HG02852 (cell line): ENCODE data around the gene NOL9.

Source experiments
- ATAC-seq: cut with Tn5 transposase; IDR thresholded peaks from one replicate; pipeline ENCODE4 v1.9.1; 2021; ENCODE audit warnings: mild to moderate bottlenecking, moderate library complexity; ENCODE audit not compliant: unreplicated experiment

NOL9 gene

DNA sequence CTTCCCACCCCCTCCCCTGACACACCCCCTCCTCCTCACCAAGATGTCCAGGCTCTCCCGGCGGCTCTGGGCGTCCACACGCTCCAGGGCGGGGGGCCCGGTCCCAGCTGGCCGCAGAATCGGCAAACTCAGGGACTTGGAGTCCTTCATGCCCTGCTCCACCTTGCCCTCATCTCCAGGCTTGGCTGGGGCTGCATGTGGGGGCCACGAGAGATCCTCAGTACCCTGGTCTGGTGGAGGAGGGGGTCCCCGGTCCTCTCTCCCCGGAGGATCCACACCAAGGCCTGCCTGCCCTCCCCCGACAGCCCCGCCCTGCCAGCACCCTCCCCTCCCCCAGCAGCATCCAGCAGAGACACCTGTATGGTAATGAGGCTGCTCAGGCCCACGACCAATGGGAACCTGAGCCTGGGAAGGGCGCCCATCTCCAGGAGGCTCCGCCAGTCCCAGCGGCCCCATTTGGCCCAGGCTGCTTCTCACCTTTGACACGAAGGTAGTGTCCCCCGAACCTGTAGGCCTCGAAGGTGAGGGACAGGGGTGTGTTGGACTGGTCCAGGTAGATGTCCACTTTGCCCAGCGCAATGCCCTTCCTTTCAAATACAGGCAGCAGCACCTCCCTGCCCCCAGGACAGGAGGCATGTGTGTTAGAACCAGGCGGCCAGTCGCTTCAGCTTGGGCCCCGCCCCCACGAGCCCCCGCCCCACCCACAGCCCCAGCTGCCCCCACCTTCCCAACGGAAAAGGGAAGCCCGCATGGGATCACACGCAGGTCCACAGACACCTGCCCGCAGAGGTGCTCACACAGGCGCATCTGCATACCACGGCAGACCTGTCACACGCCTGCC lies 80.1 kb downstream of the NOL9 start:
- ATAC-seq: no peak

DNA sequence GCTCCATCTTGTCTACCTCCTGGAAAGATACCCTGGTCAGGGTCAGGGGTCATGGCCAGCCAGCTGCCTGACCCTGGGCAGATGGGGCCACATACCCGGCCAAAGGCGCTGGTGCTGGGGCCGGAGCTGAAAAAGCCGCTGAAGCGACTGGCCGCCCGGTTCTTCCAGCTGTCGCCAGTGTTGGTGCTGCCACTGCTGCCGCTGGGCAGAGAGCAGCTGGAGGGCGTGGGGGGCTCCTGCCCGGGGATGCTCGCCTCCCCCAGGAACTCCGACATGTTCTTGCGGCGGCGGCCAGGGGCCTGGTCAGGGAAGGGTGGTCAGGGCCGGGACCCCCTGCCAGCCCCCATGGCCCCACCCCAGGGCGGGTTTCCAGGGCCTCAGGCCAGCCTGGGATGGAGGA lies 81.2 kb downstream of the NOL9 start:
- ATAC-seq: no peak

DNA sequence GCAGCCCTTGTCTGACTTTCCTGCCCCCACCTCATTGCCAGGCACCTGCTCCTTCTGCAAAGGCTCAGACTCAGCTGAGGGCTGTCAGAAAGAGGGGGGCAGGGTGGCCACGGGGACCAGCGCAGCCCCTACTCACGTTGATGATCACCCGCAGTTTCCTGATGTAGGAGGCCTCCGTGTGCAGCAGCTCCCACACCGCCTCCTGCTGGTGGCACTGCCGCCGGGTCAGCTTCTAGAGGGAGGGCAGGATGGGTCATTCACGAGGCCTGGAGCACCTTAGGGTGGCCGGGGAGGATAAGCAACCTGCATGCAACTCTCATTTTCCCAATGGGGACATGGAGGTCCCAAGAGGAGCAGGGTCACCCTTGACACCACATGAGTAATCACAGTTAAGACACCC lies 81.9 kb downstream of the NOL9 start:
- no peak for ATAC-seq

DNA sequence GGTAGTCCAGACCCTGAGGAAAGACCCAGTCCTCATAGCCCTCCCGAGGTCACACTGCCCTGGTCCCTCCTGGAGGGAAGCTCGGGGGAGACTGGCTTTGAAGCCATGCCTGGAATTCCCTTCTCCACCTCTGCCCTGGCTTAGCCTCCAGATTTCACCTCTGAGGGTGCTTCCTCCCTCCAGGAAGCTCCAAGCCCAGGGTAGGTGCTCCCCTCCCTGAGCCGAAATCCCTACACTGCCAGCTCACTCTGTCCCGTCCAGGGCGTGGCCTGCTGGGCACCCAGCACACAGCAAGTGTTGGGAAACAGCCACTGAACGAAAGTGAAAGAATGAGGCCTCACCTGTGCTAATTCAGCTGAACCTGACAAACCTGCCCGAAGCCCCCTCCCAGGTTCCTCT lies 82.3 kb downstream of the NOL9 start:
- ATAC-seq: no peak
